H54 (cell line): ENCODE measurements around the gene ZNF521.

ENCODE experiments used
- DNase-seq: peaks from one replicate; pipeline ENCODE4 v3.0.0; 2011; ENCODE audit warnings: low spot score, mixed read lengths; ENCODE audit not compliant: insufficient read length
- FAIRE-seq: peaks from 3 replicates; lab custom pipeline; 2011; peaks lifted over from hg19 to GRCh38; lab: Jason Lieb, UNC
- POLR2A ChIP-seq: IDR thresholded peaks from 2 replicates; pipeline ENCODE4 v1.6.1; 2011; ENCODE audit warnings: low read depth, mild to moderate bottlenecking, low read length

ZNF521 gene

DNA sequence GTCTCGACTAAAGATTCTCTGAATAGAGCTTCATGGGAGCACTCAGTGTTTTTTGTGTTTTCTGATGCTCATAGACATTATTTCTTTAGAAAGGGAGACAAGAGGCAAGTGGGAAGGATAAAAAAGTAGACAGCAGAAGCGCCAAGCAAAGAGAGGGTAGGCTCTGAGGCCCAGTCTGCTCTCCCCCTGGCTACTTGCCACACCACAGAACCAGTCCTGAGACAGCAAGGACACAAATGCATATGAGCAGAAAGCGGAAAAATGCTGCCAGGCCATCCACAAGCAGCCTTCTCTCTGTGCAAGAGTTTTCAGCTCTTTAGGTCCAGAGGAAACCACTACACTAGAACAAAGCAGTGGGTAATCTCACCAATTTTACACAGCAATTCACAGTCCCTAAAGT, 285.4 kb downstream of the ZNF521 start:
- no peak for FAIRE-seq
- no peak for TF ChIP-seq POLR2A
- no peak for DNase-seq

DNA sequence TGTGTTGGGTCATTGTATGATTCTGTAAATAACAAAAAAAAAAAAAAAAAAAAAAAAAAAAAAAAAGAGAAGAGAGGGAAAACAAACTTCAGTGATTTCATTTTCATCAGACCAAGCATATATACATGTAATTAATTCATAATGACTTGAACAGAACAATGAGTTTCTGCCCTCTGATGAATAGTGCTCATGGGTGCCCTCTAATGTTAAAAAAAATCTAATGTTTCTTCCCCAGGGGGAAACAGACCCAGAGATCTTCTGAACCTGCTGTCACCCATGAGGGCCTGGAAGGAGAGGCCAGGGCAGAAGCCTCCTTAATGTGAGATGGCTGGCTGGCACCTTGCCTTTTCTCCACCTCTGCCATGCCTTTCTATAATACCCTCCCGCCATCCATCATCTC, 289.2 kb downstream of the ZNF521 start:
- no peak for TF ChIP-seq POLR2A
- DNase-seq (no peak), FAIRE-seq (no peak)

DNA sequence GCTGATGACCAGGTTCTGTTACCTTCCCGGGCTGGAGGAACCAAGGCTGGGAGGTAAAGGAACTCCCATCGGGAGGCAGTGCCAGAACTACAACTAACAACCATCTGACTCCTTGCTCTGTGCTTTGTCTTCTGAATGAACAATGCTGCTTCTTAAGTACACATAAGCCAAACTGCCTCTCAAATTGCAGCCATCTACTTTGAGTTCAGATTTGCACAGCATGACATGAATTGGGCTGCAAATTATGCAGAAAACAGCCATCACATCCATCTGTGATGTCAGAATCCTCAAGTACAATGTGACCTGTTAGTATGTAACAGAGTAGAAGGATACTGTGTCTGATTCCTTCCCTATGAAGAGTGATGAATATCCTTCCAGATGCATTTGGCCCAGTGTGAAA, 290.6 kb downstream of the ZNF521 start:
- FAIRE-seq = no peak
- no peak for DNase-seq
- TF ChIP-seq POLR2A = no peak

DNA sequence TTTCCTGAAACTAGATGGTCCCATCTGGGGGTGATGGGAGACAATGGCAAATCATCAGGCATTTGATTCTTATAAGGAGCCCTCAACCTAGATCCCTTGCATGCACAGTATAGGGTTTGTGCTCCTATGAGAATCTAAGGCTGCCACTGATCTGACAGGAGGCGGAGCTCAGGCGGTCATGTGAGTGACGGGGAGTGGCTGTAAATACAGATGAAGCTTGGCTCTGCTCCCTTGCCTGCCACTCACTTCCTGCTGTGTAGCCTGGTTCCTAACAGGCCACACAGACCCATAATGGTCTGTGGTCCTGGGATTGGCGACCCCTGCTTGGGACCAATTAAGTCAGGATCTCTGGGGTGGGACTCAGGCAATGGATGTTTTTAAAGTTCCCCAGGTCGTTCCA, 293.4 kb downstream of the ZNF521 start:
- DNase-seq (no peak), FAIRE-seq (no peak)
- no peak for TF ChIP-seq POLR2A

DNA sequence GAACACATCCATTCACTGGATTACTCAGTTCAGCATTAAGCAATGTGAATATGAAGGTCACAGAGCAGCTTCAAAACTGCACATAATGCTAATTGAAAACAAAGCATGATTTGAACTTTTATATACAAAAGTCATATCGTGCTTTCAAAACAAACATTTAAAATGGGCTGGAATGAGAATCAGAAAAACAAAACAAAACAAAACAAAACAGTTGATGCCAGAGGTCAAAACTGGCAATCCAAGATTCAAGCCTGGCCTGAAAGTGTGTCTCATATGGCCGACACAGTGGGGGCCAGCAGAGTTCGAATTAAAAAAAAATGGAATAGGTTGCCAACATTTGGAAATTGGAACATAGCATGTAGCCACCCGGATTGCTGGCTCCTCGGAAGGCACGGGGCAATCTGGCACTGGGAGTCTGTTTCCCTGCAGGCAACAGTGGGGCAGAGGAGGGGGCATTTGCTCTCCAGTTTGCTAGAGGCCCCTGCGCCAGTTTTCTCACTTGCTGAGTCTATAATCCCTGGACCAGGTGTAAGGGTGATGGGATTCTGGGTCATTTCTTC, 294.4 kb downstream of the ZNF521 start:
- FAIRE-seq = no peak
- DNase-seq = no peak
- no peak for TF ChIP-seq POLR2A

DNA sequence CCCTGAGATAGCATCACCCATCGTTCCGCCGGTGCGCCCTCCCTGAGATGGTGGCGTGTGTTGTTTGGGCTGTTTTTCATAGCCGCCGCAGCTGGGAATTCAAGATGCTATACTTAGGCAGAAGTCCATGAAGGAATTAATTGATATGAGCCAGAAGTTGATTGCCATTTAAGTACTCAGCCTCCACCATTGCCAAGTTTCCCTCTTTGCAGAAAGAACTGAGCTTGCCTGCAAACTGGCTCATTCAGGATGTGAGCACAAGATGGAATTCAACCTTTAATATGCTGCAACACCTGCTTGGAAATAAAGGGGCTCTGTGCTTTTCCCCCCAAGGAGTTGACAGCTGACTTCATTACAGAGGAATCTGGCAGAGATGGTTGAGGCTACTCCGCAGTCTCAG, 295.5 kb downstream of the ZNF521 start:
- TF ChIP-seq POLR2A = no peak
- DNase-seq (no peak), FAIRE-seq (no peak)

DNA sequence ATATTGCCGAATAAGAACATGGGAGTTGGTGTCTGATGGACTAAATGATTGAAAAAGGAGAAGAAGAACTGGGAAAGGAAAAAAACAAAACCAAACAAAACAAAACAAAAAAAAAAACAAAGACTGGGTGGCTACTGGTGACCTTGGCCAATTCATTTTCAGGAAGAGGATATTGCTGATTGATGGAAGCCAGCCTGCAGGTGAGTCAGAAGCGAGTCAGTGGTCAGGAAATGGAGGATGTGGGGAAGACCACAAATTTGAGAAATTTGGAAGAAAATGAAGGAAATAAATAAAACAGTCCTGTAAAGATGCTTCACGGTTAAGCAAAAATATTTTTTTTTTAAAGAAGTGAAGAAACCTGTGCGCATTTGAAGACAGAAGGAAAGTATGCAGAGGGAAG, 296.9 kb downstream of the ZNF521 start:
- DNase-seq (no peak), FAIRE-seq (no peak)
- TF ChIP-seq POLR2A = no peak

DNA sequence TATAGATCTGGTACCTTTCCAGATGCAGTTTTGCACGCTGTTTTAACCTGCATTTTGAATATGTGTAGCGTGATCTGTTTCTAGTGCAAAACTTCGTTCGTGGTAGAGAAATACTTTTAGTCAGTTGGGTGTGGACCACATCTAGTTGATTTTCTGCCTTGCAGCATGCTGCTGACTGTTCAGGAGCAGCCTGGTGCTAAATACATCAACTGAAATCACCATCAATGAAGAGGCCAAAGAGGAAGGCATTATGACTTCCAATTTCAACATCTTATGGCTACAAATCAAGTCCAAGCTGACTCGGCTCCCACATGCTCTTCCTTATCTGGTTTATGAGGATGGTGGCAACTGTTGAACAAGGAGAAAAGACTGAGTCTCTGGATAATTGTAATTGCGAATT, 298.5 kb downstream of the ZNF521 start:
- no peak for DNase-seq
- no peak for FAIRE-seq
- no peak for TF ChIP-seq POLR2A

DNA sequence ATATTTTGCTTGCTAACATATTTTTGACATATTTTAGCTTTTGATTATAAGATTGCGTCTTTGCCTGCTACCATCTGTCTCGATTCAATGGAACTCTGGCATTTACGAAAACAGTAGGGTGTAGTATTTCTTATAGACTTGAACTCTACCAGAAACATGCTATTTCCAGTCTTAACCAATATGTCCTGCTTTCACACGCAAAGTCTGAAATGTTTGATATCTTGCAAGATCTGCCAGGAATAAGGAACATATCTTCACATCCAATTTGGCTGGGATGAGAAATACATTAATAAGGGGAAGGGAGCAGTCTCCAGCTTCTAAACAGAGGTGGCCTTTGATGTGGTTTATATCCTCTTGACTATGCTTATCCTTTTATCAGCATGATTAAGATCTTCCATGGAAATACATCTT, 299.4 kb downstream of the ZNF521 start:
- FAIRE-seq (no peak), DNase-seq (no peak)
- no peak for TF ChIP-seq POLR2A

DNA sequence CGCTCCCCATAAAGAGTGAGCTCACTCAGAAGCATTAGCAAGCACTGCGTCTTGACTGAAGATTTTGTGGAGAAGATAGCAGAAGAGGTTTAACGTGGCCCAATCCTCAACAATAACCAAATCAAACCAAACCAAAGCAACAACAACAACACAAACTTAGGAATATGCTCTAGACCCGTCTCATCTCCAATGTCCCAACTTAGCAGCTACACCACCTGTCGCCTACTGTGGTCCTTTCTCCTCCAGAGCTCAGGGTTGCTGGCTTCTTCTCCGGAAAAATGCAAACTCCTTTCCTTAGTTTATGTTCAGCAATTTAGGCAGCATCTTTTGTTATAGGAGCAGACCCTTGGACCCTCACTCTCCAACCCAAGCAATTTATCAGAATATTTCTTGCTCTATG, 301.4 kb downstream of the ZNF521 start:
- FAIRE-seq (no peak), DNase-seq (no peak)
- TF ChIP-seq POLR2A = no peak

DNA sequence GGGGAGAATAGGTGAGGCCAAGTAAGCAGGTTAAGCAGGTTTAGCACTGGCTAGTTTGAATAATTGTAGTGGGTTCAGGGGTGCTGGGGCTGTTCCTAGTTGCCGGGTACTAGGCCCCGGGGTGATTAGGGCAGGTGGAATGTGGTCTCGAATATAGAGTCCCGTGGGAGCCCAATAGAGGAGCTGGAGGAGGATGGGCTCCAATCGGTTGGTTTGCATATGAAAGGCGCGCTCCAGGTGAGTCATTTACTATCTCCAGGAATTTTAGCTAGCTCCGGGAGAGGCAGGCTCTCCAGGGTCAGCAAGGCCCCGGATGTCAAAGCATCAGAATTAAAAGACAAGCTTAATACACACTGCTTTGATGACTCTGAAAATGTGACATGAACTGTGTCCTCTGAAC, 304.0 kb downstream of the ZNF521 start:
- DNase-seq = no peak
- no peak for FAIRE-seq
- no peak for TF ChIP-seq POLR2A

DNA sequence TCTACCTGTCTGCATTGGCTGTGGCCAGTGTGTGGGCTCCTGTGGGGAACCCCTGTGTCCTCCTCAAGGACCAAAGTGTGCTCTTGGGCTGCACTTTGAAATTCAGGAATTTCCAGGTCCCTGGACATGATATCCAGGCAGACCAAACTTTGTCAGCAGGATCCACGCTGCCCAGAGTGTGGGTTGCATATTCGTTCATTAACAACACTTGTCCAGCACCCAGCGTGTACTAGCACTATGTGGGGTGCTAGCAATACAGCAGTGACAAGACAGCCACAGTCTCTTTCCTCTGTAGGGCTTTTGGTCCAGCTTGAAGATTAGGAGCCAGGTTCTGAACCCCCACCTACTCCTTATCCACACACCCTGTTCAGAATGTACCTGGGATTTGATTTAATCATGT, 304.5 kb downstream of the ZNF521 start:
- FAIRE-seq (no peak), DNase-seq (no peak)
- no peak for TF ChIP-seq POLR2A

DNA sequence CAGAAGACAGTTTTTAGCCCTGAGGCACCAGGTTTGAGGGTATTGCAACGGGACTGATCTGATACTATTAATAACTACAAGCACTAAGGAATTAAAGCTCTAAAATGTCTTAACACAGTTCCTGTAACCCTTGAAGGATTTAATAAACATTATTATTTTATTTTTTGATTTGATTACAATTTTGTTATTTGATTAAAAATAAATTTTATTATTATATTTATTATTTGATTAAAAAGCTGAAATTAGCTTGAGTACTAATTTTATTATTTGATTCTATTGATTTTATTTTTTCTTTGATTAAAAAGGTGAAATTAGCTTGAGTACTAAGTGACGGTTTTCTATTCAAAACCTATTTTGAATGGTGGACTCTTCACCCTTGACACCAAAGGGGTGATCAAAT, 307.3 kb downstream of the ZNF521 start:
- DNase-seq (no peak), FAIRE-seq (no peak)
- TF ChIP-seq POLR2A = no peak

DNA sequence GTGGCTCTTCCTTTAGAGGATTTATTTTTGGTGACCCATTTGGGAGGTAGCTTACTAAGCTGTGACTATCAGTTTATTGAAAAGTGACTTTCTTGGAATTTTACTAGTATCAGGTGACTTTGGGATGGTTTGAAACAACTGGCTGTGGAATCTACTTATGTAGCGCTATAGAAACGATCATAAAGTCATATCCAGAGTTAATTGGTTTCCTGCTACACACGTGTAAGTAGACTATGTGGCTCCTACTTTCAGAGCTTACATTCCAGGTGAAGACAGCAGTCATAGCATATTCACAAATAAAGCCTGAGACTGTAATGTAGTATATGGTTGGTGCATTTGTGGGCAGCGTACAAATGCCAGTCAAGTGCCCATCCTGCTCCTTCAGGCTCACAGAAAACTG, 308.9 kb downstream of the ZNF521 start:
- FAIRE-seq = no peak

DNA sequence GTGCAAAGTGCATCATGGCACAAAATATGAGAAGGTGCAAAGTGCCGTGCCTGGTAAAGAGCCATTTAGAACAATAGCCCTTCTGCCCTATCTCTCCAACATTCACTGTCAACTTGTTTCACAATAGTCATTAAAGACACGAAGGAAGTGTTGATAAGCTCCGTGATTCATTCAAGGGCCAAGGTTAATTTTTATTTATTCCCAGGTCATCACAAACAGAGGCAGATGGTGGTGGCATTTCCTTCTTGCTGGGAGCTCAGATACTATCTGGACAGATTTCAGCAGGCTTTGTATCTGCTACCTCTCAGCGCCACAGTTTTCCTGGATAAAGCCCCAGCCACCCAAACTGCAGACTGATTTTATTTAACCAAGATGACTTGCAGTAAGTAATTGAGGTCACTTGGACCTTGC, 309.3 kb downstream of the ZNF521 start:
- DNase-seq (no peak), FAIRE-seq (no peak)
- TF ChIP-seq POLR2A = no peak

More for the DNA sequence above, 308.9 kb downstream of the ZNF521 start:
- no peak for DNase-seq
- TF ChIP-seq POLR2A = no peak

DNA sequence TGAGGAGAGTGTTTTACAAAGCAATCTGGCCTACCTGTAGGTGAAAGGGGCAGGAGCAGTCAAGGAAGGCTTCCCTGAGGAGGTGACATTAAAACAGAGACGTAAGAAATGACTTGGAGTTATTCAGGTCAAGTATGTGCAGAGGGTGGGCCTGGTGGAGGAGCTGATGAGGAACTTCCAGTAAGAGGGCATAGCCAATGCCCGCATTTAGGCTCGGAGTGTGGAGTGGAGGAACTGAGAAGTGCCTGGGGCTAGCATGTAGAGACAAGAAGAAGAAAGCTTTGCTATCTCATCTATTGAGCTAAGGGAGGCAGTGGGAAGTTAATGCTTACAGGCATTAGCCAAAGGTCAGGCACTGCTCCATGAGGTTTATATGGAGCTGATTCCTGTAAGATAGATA, 312.2 kb downstream of the ZNF521 start:
- FAIRE-seq = no peak
- DNase-seq = no peak
- no peak for TF ChIP-seq POLR2A

DNA sequence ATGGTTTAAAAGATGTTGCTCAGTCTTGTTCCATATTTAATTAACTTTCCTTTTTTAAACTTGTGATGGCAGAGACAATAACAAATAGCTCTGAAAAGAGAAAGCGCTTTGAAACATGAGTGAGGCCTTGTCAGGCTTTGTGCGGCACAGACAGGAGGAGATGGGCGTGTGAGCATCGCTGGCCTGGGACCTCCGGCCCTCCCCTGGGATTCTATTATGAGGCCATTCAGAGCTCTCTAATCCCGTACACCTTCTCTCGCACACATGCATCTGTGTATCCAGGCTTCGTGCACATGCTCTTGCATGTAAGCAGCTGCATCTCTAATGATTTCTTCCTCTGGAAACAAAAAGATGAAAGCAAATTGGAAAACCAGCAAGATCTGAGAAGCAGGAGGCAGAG, 313.7 kb downstream of the ZNF521 start:
- DNase-seq = no peak
- FAIRE-seq = no peak
- no peak for TF ChIP-seq POLR2A
